ENCODE measurements around the gene PLAAT3.
"Not testable (repeated sequence)": the region's sequence is repeated elsewhere in the genome, so short reads cannot be mapped to it uniquely, and the experiment has no call there.

The PLAAT3 gene

DNA sequence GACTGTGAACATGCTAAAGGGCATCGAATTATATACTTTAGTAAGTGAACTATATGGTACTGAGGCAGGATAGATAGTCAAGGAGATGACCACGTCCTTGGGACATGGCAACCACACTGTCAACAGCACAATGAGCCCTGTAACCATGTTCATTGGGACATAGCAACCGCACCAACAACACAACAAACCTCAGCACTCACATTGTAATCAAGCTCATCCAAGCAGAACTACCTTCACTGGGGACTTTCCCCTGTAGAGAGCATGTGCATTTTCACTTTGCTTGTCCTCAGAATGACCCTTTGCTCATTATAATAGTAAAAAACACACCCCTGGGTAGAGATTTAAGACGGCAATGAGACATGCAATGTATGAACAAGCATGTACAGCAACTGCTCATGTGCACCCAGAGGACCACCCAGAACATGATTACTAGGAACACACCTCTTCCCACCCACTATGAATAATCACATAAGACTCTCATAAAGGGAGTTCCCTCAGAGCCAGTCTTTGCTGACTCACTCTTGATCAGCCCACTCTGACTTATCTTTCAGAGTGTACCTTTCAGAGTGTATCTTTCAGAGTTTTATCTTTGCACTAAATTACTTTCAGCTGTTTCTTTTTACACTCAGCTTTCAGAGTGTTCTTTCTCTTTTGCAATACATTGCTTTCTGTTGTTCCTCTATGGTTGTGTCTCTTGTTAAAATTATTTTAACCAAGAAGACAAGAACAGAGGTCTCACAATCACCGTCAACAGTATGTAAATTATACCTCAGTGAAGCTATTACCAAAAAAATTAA is 47.0 kb downstream of the PLAAT3 start:
- peak in 1 of 2 experiments; percentile 28 for DNase-seq (ENCODE audit: low read depth in 2 of 2)

DNA sequence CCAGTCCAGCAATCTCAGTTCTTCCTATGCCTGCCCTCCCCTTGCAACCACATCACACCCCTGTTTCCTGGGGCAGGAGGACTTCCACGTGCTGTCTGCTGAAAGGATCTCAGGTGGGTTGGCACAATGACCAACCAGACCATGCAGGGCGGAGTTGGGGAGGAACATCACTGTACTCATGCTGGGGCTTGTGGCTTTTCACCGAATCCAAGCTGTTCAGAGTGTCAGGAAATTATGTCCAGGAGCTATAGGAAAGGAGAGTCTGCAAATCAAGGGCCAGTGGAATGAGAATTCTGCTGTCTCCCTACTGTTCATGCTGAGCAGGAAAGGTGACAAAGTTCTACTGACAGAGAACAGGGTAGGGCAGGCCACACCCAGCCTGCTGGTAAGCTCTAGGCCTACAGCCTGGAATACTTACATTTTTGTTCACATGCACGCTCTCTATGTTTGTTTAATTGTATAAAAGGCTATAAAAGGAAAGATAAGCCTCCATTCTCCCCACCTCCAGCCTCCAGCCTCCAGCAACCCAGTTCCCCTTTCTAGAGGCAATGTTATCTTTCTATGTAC is 49.4 kb downstream of the PLAAT3 start:
- no peak for DNase-seq (ENCODE audit: low read depth in 2 of 2)

DNA sequence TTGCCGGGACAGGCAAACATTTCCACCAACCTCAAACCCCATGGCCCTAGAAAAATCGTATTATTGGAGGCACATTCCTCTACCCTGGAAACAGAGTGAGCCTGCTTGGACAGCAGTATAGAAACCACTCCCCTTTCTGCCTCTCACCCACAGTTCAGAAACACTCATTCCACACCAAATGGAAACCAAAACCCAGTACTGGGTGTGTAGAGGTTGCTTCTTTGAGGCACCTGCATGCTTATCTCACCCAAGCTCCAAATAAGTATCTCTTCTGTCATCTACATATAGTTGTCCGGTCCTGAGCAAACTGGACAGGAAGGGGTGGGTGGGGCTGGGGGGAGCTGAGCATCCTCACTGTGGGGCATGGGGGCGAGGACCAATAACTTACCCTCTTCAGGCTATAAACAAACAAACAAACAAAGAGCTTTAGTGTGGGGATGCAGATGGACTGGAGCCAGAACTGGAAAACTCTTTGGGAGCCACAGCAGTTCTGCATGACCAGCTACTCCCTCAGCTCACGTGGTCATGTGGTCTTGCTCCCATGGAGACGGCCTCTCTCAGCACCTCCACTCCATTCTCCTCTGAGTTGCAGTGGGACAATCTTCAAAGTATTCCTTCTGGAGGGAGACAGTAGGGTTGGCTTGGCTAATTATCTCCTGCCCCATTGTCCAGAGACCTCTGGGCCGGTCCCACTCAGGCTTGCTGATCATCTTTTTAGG is 50.0 kb downstream of the PLAAT3 start:
- no peak for DNase-seq (ENCODE audit: low read depth in 2 of 2)

DNA sequence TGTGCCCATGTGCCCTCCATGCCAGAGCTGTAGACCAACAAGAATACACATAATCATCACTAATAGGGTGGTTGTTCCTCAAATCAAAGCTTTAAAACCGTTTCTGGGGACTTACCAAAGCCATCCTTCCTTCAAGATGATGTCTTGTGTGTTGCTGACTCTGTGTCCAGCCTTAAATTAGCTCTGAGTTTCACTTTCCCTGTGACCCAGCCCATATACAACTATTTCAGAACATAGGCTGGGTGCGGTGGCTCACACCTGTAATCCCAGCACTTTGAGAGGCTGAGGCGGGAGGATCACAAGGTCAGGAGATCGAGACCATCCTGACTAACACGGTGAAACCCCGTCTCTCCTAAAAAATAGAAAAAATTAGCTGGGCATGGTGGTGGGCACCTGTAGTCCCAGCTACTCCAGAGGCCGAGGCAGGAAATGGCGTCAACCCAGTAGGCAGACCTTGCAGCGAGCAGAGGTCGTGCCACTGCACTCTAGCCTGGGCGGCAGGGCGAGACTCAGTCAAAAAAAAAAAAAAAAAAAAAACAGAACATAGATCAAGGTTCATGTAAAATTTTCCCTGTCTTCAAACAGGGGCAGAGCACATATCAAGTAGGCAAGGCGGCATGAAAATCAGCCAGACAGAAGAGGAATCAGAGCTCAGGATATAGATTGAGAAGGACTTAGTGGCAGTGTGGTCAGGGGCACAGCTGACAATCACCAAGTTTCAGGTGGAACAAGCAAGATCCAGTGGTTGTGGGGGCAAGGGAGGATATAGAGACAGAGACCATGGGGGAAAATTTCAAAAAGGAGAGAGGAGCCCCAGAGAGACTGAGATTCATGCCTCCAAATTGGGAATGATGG is 50.8 kb downstream of the PLAAT3 start, which contains the start of gene PLAAT2:
Gene PLAAT2, minus strand, starts transcription at position 179 of the 855 bp plus-strand sequence. Its CDS starts 55 bp downstream, at position 124.
- no peak for DNase-seq (ENCODE audit: low read depth in 2 of 2)

DNA sequence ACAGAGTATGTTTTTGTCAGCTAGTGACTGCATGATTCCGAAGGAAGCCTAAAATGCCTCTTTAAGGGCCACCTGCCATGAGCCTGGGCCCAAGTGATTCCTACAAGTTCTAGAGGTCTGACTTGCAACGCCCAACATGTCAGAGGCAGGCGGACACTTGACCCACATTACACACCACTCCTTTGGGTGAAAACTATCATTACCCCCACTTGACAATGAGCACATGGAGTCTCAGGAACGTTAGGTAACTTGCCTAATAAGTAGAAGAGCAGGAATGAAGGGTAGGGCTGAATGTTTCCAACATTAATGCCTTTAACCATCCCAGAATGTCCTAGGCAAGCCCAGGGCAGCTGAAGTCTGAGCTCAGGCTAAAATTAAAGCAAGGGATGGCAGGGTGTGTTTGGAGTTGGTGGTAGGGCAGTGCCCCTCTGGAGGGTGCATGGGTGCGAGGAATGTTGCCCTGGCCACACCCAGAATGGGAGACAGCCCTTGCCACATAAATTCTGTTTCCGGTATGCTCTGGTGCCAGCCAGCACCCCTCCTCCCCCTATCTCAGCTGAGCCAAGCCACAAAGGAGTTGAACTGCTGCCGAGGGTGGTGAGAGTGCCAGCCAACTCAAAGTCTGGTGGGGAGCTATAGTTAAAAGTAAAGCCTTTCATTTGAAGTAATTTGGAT is 53.6 kb downstream of the PLAAT3 start:
- DNase-seq (ENCODE audit: low read depth in 2 of 2) = no peak

DNA sequence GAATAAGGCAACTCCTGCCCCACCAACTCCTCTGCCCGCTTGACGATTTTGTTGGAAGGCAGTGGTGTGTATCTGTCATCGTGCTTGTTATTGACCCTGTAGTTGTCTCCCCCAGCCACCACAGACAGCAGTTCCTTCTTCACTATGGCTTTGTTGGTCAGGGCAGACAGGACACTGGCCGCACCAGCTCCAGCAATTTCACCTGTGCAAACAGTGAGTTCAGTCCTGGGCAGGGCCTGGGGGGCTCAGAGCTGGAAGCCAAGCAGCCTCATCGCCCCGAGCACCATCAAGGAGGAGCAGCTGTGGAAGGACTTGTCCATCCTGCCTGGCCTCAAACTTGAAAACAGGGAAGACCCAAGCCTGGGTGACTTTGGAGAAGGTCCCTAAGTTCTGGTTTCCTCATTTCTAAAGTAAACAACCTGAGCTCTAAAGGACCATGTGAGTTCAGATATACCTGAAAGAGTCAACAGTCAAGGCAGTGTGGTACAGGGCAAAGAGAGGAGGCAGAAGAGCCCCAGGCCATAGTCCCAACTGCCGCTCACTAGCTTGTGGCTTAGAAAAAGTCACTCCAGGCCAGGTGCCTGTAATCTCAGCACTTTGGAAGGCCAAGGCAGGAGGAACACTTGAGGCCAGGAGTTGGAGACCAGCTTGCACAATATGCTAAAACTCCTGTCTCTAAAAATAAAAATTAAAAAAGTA is 55.6 kb downstream of the PLAAT3 start:
- no peak for DNase-seq (ENCODE audit: low read depth in 2 of 2)

DNA sequence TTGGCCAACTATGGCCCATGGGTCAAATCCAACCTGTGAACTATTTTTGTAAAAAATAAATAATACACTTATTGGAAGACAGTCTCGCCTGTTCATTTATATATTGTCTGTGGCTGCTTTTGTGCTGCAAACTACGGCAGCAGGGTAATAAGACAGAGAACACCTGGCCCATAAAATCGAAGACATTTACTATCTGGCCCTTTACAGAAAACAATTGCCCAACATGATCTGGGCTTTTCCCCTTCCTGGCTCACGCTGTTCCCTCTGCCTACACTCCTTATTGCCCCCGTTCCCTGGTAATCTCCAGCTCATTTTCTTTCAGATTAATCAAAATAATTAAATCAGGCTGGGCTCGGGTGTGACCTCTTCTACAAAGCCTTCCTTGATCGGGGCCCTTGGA is 56.7 kb downstream of the PLAAT3 start:
- DNase-seq (ENCODE audit: low read depth in 2 of 2) = no peak

DNA sequence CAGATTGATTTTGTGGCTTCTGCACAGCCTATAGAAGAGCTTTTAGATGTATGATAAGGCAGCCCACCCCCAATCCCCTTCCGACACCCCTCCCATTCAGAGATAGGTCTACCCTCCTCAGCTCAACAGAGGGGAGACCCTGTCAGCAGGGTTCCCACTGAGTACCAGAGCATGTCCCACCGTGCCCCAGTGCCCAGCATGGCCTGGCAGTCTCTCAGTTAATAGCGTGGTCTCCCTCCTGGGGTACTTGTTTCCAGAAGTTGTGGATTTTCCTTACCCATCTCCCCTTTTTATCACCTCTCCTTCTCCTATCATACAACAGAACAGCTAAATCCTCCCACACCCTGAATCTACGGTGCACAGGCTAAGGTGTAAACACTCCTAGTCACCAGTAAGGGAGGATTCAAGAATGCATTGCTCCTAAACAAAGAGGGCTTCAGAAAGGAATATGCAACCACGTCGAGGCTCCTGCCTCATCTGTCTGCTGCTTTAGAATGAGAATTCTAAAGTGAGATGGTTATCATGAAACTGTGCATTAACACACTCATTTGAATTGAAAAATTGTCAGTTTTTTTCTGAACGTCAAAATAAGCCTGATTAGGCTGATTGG is 57.7 kb downstream of the PLAAT3 start:
- DNase-seq (ENCODE audit: low read depth in 2 of 2) = no peak

DNA sequence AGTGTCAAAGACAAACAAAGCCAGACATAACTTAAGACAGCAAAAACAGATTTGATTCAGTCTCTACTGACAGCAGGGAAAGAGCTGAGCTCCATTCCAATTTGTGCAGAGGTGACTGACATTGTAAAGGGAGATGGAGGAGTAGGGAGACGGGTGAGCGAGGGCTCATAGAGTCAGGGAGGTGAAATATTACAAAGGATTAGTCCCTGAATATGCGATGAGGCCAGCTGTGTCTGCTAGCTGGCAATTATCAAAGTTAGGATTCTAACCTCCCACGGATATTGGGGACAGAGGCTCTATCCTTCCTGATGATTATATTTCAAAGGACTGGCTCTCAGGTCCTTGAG is 59.4 kb downstream of the PLAAT3 start:
- DNase-seq (ENCODE audit: low read depth in 2 of 2) = no peak

DNA sequence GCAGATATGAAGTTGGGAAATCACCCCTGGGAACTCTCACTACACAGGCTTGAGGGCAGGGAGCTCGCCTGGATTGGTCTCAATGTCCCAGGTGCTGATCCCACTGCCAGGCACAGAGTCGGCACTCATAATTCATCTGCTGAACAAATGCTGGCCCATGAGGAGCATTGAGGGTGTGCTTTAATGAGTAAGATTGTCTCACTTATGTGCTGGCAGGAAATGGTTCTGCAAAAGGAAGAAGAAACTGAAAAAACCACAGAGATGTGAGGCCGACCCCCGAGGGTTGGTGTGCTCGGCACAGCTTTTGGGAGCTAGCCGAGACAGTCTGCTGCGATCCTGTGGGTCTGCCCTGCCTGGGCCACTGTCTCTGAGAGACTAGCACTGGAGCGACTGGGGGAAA is 60.5 kb downstream of the PLAAT3 start:
- no peak for DNase-seq (ENCODE audit: low read depth in 2 of 2)

DNA sequence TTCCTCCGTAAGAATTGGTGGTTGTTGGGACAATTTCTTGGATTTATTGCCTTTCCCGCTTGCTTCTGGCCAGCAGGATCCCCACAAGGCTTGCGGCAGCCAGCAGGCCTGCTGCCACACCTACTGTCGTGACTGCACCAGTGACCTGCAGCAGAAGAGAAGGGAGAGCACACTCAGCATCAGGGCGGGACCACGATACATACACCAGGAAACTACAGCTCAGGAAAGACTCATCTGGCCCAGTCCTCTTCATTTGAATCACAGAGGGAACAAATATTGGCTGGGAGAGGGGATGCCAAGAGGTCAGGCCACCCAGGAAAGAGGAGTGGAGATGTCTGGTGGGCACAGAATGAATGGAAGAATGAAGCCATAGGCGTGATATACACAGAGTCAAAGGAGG is 61.3 kb downstream of the PLAAT3 start:
- DNase-seq (ENCODE audit: low read depth in 2 of 2) = no peak

DNA sequence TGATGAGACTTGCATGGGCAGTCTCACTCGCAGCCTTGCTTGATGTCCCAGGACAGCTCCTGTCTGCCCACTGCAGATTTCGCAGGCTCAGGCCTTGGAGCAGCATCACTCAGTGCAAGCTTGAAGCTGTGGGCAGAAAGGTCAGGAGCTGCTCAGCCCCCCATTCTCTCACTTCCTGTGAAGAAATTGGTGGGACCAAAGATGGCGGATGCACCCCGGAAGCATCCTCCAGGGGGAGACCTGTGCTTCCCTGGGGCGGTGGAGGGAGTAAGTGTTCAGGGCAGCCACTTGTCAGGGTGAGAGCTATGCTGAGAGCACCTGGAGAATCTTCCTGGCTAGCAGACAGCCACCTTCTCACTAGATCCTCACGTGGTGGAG is 62.4 kb downstream of the PLAAT3 start:
- no peak for DNase-seq (ENCODE audit: low read depth in 2 of 2)

DNA sequence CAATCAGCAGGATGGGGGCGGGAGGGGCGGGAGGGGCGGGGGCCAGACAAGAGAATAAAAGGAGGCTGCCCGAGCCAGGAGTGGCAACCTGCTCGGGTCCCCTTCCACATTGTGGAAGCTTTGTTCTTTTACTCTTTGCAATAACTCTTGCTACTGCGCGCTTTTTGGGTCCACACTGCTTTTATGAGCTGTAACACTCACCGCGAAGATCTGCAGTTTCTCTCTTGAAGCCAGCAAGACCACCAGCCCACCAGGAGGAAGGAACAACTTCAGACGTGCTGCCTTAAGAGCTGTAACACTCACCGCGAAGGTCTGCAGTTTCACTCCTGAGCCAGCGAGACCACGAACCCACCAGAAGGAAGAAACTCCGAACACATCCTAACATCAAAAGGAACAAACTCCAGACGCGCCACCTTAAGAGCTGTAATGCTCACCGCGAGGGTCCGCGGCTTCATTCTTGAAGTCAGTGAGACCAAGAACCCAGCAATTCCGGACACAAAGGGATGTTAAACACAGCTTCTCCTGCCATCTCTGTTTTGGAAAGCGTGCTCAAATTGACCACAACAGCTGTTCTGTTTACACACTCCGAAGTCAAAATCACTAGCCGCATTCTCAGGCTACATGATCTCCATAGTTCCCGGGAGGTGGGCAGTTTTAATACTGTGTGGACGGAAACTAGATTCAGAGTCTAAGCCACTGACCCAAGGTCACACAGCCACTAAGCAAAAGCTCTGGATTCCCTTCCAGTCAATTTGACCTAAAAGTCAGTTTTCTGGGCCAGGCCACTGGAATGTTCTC is 62.9 kb downstream of the PLAAT3 start:
- DNase-seq (ENCODE audit: low read depth in 2 of 2) = no peak

DNA sequence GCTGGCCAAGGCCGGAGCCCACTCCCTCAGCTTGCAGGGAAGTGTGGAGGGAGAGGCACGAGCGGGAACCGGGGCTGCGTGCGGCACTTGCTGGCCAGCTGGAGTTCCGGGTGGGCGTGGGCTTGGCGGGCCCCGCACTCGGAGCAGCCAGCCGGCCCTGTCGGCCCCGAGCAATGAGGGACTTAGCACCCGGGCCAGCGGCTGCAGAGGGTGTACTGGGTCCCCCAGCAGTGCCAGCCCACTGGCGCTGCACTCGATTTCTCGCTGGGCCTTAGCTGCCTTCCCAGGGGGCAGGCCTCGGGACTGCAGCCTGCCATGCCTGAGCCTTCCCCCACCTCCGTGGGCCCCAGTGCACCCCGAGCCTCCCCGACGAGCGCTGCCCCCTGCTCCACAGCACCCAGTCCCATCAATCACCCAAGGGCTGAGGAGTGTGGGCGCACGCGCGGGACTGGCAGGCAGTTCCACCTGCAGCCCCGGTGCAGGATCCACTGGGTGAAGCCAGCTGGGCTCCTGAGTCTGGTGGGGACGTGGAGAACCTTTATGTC is 64.0 kb downstream of the PLAAT3 start:
- not testable (repeated sequence) for DNase-seq (ENCODE audit: low read depth in 2 of 2)

DNA sequence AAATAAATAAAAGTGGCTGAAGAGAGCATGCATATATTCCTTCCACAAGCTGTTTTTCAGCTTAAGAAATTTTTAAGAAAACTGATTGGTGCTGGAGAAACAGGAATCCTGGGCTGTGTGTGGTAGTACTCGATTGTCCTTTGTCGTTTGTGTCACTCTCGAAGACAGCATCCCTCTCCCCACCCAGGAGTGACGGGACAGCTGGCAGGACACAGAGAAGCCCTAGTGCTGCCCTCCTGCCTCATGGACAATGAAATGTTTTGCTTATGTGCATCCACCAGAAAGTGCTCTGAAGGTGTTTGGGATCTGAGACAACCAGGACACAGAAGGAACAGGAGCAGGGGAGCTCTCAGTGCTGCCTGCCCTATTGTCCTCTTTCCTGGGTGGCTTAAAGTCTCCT is 64.8 kb downstream of the PLAAT3 start:
- DNase-seq (ENCODE audit: low read depth in 2 of 2) = no peak

DNA sequence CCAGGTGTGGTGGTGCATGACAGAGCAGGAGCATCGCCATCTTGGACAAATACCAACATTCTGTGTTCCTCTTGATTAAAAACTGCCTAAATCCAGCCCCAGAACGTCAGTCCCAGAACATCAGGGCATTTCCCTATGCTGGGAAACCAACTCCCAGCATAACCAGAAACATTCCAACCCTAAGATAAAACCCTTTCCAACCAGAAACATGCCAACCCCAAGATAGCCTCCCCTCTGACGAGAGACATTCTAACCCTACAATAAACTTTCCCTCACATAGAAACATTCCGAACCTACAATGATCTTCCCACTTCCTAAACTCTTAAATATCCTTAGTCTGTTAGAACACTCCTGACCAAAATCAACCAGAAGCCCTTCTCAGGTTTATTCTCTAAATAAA is 66.1 kb downstream of the PLAAT3 start:
- no peak for DNase-seq (ENCODE audit: low read depth in 2 of 2)

DNA sequence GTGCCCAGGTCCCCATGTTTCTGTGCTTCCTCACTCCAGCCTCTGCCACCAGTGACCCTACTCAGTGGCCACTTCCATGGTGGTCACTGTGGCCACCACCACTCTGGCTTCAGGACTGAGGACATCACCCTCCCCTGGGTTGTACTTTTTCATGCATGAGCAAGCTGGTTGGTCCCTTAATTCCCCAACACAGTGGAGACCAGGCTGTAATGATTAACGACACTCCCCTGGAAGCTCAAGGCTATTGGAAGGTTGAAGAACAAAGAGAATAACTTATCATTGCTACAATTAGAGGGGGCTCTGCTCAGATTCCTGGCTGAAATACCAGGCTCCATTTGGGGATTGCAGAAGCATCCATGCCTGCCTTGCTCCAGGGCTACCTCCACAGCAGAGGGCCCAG is 67.2 kb downstream of the PLAAT3 start:
- DNase-seq (ENCODE audit: low read depth in 2 of 2) = no peak

DNA sequence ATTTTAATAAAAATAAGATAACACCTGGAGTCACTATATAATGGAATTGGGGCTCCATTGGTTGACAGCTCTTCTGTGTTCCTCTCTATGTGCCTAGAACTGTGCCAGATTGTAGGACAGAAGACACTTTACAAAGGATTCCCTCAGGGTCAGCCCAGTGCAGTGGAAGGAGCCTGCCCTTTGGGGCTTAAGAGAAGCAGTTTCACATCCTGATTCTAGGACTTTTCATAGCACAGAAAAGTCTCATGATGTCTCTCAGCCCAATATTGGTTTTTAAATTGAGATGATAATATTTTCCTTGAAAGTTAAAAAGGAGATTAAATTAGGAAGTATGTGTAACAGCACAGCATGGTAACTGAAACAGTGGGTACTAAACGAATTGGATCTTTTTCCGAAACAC is 70.5 kb downstream of the PLAAT3 start:
- DNase-seq (ENCODE audit: low read depth in 2 of 2) = no peak

DNA sequence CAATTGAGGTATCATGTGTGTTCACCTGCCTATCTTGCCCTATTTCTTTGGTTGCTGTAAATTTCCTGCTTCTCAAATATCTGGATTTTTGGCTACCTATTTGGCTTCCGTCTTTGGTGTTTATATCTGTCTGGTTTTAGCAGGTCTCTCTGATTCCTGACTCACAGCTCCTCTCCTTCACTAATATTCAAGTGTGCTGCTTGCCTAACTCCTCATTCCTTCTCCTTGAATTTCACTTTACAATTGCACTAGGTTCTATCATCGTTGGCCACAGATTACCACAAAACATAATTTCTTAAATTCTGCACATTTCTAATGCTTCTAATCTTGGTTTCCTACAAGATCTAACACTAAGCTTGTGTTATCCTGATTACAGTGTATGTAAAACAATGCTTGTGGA is 71.7 kb downstream of the PLAAT3 start:
- DNase-seq (ENCODE audit: low read depth in 2 of 2) = not testable (repeated sequence)
